HK-2 (cell line): Measurements from ENCODE around the gene CD247.
A peak's percentile ranks its signal among the peaks of the same experiment; 100 is the strongest.

Experiments
- DNase-seq: peaks from one replicate; pipeline ENCODE4 v3.0.0-alpha.2; 2018; ENCODE audit not compliant: unreplicated experiment

The CD247 gene

DNA sequence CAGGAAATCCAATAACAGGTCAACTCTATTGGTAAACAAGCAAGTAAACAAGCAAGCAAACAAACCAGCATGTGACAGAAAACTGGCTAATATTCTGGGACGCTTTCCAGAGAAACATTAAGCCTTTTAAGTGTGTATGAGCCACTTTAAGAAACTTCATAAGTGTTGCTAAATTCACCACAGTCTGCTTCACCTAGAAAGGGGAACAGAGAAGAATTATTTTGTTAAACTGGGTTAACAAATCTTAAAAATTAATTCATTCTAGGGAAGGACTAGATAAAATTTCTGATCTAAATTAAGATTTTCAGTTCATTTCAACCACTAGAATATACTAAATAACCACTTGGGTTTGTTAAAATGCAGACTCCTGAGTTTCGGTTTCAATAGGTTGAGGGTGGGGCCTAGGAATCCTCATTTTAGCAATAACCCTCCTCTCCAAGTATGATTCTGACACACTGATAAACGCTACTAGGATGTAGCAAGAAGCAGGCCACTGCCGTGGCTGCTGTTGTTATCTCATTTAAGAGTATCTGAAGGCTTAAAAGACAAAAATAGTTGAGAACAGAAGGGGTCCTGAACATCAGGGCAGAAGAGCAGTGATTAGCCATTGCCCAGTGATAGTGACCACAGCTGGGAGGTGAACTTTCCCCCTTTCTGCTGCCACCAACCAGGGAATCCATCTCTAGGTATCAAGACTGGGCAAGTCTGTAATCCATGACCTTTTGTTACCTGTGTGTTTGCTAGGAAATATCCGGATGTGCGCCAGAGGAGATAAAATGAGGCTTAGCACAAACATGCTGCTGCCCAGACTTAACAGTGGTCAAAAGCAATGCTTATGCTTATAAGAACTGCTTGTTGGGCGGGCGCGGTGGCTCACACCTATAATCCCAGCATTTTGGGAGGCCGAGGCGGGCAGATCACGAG is 24.0 kb upstream of the CD247 start:
- no peak for DNase-seq

DNA sequence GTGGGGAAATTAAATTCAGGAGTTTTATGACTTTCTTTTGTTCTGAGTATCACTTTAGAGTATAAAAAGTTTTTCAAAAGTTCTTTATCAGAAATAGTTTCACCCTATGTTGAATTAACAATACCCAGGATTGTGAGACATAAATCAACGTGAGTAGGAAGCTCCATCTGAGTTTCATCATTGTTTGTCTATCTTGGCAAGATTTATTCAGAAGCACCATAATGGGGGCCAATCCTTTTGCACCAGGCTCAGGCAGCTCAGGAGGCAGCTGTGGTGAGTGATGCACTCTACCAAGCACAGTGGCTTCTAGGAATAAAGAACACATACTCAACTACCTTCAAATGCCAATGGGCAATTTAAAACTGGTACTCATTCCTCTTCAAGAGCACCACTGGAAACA is 23.3 kb upstream of the CD247 start:
- DNase-seq: no peak

DNA sequence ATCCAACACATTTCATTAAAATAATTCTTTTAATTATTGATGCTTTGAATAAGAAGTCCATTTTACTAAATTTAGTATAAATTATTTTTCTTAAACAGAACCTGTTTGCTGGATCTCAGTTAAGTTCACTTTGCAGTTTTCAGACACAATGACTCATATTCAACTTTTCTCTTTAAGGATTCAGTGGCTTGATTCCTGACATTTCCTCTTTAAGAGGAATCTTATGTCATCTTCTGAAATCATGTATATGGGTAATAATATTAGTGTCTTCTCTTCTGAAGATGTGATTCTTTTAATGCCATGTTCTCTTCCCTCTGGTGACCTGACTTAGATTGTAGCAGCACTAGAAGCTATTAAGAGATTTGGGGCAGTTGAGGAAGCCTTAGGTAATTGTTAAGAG is 22.7 kb upstream of the CD247 start:
- DNase-seq: no peak

DNA sequence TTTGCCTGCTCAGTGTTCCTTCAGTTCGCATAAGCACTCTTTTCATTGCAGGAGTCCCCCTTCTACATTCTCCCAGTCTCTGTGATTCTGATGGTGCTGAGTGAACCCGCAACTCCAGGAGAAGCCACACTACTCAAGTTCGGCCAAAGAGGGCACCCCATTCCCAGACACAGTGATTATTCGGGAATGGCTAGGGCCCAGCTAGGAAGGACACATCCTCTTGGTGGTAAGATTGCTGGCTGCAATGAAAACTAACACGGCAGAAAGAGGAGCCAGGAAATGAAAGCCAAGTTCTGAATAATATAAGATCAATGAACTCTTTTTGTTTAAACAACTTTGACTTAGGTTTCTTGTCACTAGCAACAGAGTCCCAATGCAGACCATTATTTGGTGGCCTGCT is 20.3 kb upstream of the CD247 start:
- DNase-seq: no peak

DNA sequence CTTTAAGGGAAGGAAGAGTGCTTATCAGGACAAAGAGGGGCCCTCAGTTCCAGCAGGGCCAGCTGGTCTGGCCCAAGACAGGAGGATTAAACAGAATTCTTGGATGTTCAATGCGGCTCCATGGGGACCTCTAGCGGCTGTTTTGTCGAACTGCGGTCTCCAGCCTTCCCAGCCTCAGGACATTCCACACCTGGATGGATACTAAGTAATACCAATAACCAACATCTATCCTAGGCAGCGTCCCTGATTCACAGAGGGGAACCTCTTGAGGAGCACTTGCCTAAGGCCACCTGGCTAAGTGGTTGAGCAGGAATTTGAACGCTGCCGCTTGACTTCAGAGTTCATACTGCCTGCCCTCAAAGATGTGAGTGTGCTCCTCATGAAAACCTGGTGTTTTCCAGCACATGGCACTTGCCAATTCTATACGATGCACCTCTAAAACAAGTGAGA is 15.5 kb upstream of the CD247 start:
- DNase-seq: peak; percentile 67

DNA sequence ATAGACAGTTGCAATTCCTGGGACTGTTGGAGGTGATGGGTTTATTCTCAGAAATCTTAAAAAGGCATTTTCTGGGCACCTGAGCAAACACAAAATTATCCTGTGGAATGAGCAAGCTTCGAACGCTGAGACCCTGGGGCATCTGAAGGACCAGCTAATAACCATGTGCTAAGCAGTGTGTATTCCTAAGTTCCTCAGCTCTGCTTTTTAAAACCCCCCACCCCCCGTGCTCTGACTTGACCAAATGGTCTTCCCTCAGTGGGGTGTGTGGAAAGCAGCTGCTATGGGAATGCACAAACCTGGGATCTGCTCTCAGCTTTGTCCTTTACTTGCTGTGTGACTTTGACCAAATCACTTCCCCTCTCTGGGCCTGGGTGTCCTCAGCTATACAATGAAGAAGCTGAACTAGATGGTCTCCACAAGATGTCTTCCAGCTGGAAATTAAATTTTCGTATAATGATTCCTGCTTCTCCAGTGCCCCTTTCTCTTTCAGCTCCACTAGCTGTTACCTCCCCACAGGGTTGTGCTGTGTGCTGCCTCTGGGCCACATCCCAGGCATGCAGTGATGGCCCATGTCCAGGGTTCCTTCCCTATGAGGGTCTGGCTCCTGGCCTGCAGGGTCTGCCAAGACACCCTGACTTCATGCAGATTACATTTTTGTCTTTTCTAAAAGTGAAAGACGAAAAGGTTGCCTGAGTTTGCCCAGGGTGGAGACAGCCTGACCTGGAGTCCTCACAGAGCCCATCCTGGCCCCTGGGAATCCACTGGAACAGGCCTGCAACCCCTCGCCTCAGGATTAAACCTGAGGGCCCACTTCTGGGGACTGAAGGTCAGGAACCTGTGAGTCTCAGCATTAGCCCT is 14.9 kb upstream of the CD247 start:
- DNase-seq: no peak

DNA sequence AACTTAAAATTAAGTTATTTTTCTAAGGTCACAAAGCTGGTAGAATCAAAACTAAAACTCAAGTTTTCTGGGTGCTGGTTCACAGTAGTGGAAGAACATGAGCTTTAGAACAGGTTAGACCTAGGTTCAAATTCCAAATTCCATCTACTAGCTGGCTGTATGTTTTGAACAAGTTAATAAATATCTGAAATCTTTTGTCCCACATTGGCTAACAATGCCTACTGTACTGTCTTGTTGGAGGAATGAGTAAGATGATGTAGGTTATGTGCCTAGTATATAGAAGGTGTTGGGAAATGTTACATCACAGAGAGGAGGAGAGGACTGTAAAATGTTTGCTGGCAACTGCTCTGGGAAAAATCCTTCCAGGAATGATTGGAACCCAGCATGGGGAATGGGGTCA is 14.0 kb upstream of the CD247 start:
- DNase-seq: no peak

DNA sequence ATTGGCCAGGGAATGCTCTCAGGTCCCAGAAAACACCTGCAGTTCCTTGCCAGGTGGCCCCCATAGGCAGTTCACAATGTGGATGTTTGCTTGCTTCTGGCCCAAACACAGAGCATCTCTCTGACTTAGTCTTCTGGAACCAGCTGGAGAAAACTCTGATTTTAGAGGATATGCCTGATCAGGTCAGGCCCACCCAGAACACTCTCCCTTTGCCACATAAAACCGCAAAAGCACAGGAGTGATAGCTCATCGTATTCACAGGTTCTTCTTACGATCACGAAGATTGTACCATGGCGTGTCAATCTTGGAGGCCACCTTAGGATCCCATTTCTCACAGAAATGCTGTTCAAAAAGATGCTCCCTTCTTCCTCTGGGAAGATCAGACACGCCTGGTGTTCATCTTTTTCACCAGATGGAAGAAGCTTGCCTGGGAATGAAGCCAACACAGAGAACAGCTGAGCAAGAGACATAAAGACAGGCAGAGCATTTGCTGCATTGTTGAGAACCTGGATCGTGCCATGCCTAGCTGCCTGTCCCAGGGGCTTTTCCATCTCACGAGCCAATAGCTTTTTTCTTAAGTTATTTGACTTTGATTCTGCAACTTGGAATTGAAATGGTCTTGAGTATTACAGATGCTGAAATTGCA is 11.6 kb upstream of the CD247 start:
- DNase-seq: no peak

DNA sequence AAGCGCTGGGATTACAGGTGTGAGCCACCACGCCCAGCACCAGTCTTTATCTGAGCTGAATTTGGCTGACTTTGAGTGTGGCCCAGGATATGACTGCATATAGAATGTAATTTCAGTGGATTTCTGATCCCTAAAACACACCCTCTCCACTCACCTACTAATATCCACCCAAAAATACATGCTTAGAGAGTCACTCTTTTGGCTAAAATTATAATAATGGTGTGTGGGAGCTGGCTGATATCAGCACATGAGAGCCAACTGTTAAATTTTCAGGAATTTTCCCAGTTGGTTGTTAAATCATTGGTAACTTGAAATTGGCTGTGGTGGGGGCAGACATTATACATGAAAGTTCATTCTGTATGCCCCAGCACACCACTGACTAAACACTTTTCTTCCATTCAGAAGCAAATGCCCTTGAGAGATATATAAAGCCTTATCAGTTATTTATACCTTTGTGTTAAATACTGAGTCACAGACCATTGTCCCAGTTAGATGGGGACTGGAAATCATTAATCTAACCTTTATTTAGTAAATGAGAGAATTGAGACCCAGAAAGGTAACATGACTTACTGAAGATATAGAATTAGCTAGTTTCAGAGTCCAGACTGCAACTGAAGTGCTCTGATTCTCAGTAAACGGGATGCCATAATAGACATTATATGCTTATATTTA is 9.9 kb upstream of the CD247 start:
- no peak for DNase-seq

DNA sequence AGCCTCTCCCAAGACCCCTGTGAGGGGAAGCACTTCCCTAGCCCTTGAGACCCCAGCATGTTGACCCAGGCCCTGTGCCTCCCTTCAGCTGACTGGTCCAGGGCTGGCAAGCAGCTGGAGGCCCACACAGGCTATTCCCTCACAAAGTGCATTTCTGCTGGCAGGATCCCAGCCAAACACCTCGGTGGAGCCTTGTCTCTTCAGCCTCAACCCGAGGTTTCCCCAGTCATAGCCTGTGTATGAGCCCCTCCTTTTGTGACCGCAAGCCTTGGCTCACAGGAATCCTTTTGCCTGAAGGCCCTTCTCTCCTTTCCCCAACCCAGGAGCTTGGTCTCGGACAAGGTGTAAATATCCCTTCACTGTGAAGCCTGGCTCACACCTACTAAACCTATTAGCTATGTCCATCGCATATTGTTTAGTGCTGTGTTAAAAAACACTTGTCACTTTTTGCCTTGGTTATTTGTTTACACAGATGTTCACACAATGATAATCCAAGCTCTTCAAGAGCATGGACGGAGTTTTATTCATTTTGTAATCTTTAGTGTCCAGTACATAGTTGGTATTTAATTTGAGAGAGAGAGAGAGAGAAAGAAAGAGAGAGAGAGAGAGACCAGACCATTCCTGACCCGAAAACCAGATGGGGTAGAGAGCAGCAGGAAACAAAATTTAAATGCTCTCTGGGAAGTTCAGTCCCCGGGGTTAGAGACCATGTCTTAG is 8.5 kb upstream of the CD247 start:
- DNase-seq: no peak

DNA sequence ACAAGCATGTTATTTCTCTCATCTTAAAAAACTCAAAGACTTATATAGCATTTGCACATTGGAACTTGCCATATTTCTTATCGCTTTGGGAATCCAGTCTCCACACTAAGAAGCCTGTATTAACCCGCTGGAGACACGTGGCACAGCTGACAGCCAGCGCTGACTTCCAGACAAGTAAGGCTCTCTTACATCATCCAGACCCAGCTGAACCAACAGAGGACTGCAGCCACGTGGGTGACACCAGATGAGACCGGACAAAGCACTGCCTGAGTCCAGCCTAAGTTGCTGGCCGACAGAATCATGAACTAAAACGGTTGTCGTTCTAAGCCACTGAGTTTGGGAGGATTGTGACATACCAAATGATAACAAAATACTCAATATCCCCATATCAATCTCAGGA is 6.3 kb upstream of the CD247 start:
- DNase-seq: no peak

DNA sequence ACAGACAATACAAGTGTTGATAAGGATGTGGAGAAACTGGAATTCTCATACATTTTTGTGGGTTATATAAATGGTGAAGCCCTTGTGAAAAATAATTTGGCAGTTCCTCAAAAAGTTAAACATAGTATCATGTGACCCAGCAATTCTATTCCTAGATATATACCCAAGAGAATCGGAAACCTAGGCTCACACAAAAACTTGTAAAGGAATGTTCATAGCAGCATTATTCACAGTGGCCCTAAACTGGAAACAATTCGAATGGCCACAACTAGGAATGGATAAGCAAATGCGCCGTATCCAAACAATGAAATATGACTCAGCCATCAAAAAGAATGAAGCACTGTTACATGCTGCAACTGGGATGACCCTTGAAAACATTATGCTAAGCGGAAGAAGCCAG is 3.9 kb upstream of the CD247 start:
- no peak for DNase-seq

DNA sequence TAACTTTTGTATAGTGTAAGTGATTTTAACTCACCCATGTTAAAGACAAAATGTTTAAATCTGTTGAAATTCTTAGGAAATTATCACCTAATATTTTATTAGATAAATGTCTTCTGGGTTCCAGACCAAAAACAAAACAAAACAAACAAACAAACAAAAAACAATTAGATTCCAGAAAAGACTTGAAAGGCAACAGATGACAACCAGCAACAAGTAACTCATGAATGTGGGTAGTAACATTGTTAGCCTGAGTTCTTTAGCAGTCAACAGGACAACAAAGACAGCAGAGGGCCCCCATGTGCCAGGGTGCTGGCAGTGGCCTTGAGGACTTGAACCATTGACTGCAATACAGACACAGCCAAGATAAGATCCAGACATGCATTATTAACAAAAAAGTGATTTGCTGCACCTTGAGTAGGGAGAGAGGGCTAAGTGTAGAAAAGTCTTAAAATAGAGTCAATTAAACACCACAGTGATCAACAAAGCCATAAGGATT is 2.4 kb upstream of the CD247 start:
- DNase-seq: no peak

DNA sequence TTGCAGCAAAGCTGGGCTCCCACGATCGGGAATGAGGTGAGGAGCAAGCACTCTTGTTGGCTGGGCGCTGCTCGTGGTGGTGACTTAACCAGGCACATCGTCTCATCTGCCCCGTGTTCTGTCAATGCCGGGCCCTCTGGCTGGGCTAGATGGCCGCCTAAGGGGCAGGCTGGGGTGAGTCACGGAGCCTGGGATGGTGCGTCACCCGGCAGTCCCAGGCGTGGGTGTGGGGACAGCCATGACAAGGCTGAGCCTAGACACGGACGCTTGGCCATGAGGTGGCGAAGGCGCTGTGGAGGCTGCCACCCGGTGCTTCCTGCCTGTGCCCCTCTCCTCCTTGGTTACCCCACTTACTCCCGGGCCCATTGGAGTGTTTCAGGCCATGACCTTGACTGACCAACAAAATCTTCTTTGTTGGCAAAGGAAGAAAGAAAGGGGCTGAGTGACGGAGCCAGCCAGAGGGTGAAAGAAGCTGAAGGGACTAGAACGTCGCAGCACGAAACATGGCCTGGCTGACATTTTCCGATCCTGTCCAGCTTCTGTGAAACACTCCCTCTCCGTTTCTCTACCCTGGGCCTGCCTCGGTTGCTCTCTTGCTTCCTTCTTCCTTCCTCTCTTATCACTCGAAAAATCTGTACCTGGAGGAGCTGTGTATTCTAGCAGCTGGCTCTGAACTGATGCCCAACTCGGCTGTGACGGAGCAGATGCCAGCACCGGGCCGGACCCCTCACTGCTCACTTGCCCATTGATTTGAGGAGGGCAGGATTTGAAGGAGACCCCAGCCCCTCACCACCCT is 596 bp downstream of the CD247 start:
- no peak for DNase-seq

DNA sequence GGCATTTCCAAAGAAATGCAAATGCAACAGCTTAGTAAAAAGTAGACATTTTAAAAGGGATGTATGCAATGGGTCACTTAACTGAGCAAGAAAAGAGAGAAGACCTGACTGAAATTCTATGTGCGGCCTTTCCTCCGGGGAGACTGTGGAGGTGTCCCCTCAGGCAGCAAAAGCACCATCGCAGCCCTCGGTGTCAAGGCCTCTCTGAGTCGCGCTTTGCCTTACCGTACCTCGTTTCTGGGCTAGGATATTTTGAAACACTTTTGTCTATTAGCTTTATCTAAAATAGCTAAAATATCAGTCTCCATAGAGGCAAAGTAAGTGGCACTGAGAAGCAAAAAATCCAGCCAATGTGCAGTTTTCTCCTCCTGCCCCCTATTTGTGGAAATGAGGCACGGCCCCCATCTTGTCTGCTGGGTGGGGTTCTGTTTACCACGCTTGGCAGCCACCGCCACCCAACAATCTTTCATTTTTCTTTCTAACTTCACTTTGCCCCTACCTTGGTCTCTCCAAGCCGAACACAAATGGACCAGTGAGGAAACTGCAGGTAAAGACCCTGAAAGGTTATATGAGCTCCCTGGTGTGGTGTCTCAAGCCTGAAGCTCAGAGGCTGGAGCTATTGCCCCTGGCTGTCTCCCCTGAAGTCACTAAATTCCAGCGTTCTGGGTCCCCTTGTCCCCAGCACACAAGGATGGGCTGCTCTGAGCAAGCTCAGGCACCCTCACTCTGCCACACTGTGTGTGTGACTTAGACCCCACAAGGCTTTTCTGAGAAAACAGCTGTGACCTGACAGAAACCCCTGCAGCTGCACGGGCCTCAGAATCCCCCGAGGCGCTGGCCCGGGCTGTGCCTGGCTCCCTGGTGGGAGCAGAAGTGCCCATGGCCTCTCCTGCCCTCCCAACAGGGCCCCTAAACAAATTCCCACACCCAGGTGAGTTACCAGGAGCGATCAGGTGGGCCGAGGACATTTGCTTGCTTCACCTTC is 1.6 kb downstream of the CD247 start:
- DNase-seq: no peak

DNA sequence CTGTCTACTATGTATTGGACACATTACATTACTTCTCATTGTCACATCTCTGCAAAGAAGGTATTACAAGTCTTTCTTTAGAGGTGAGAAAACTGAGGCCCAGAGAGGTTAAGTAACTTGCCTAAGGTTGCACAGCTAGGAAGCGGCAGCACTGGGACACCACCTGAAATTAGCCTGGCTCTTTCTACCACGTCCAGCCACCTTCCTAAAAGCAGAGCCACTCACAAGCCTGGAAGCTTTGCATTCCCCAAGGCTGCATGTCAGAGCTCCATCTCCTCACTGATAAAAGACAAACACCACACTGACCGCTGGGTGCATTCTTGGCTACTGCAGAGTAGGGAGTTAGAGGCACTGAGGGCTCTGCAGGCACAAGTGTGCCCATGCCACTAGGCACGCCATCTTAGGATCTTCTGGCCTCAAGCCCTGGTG is 2.4 kb downstream of the CD247 start:
- DNase-seq: no peak

DNA sequence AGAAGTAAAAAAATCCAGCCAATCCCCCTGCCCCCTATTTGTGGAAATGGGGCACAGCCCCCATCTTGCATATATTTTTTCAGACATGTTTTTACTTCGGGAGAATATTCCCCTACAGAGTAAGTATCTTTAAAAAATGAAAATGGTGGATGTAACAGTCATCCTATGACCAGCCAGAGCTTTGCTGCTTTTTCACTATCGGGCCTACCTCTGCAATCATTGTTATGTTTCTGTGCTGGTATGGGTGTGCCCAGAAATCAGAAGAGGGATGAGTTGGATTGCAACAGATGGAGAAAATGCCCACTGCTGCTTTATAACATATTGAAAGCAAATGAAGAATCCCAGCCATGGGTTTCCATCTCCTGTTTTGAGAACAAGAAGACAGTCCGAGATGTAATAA is 2.9 kb downstream of the CD247 start:
- no peak for DNase-seq

DNA sequence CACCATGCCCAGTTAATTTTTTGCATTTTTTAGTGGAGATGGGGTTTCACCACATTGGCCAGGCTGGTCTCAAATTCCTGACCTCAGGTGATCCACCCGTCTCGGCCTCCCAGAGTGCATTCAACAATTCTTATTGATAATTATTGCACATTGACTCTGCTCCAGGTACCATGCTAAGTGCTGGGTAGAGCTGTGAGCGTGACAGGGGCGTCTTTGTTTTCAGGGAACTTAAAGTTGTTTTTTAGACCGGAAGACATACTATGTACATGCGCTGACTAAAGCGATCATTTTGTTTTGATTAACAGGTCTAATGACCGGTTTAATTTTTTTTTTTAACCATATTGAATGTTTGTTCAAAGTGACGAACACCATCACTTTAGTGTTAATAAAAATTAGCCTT is 4.0 kb downstream of the CD247 start:
- DNase-seq: no peak
